NCI-H226 (cell line): ENCODE results near the gene PPARA.

ENCODE experiments used
- DNase-seq: peaks from one replicate; pipeline ENCODE4 v3.0.0-alpha.2; 2015

The PPARA gene

GRCh38 chr22:46280999-46281623 is 130.8 kb downstream of the PPARA start:
- no peak for DNase-seq

GRCh38 chr22:46281866-46282678 is 131.7 kb downstream of the PPARA start:
- no peak for DNase-seq

- DNase-seq, result no peak
Observed at GRCh38 chr22:46286006-46286405, 135.7 kb downstream of the PPARA start.

- DNase-seq, result no peak
Observed at GRCh38 chr22:46286941-46287872, 136.9 kb downstream of the PPARA start.

GRCh38 chr22:46287873-46288751 is 137.8 kb downstream of the PPARA start:
- DNase-seq, result no peak

- no peak for DNase-seq
Observed at GRCh38 chr22:46288846-46289243, 138.5 kb downstream of the PPARA start.

GRCh38 chr22:46289244-46289891 is 139.0 kb downstream of the PPARA start:
- DNase-seq, result no peak

- DNase-seq, result no peak
Observed at GRCh38 chr22:46290121-46290842, 140.0 kb downstream of the PPARA start.

GRCh38 chr22:46290843-46291785 is 140.8 kb downstream of the PPARA start:
- no peak for DNase-seq

- DNase-seq, result no peak
Observed at GRCh38 chr22:46292173-46292572, 141.8 kb downstream of the PPARA start.

- no peak for DNase-seq
Observed at GRCh38 chr22:46292732-46293131, 142.4 kb downstream of the PPARA start.
